Measurements from ENCODE around the gene PMFBP1. TPM values are rescaled to one million over a fixed set of nuclear protein-coding genes. Genes with fewer than 3 reads are reported as not detected.

Gene PMFBP1
- total RNA-seq, 1 donor from 2014 or later = 1.2 TPM

GRCh38 chr16:72220875-72221629, 49.1 kb upstream of the PMFBP1 start:
- Mint-ChIP-seq H3K4me3 (ENCODE audit: unreplicated experiment) (no peak overlapping the region), H3K9me3 (ENCODE audit: unreplicated experiment) (peaks cover 2% of the 10 kb centered on the region), H3K4me1 (ENCODE audit: low read depth, unreplicated experiment) (no peaks in the 10 kb centered on the region), H3K36me3 (ENCODE audit: low read depth, unreplicated experiment) (no peaks in the 10 kb centered on the region), H3K27me3 (ENCODE audit: low read depth, unreplicated experiment) (peaks cover 6% of the 10 kb centered on the region), H3K27ac (ENCODE audit: unreplicated experiment) (no peak overlapping the region)
- Histone ChIP-seq H4K20me1 (ENCODE audit: insufficient read depth, low read length) (no peaks in the 10 kb centered on the region), H2AFZ (ENCODE audit: low read depth, low read length) (no peak overlapping the region), H3K27ac (ENCODE audit: low read depth, low read length) (no peak overlapping the region), H3K79me2 (ENCODE audit: insufficient read depth, low read length) (no peaks in the 10 kb centered on the region), H3K4me3 (ENCODE audit: insufficient read depth, low read depth, low read length) (no peak overlapping the region), H3K36me3 (ENCODE audit: insufficient read depth, low read length) (no peaks in the 10 kb centered on the region), H3K27me3 (ENCODE audit: insufficient read depth, low read length) (no peaks in the 10 kb centered on the region), H3K4me1 (ENCODE audit: insufficient read depth, low read length) (no peaks in the 10 kb centered on the region), H3K9ac (ENCODE audit: low read length) (no peak overlapping the region), H3K4me2 (ENCODE audit: low read length) (no peak overlapping the region), H3K9me3 (ENCODE audit: insufficient read depth, low read depth, low read length) (no peaks in the 10 kb centered on the region)
- DNase-seq (ENCODE audit: low read depth) (no peak), FAIRE-seq (no peak)
- no peak for TF ChIP-seq EZH2 (IDR thresholded peaks at IDR 0.05; ENCODE audit: insufficient read depth, low read length)
- TF ChIP-seq CTCF (IDR thresholded peaks at IDR 0.05; ENCODE audit: insufficient read depth, low read depth, low read length) = no peak

GRCh38 chr16:72219282-72219681, 47.3 kb upstream of the PMFBP1 start:
- no peaks in the 10 kb centered on the region for H4K20me1 ChIP-seq (ENCODE audit: insufficient read depth, low read length)
- Mint-ChIP-seq H3K4me3 (ENCODE audit: unreplicated experiment) (no peak overlapping the region), H3K9me3 (ENCODE audit: unreplicated experiment) (peaks cover 7% of the 10 kb centered on the region), H3K4me1 (ENCODE audit: low read depth, unreplicated experiment) (no peaks in the 10 kb centered on the region), H3K27me3 (ENCODE audit: low read depth, unreplicated experiment) (peaks cover 6% of the 10 kb centered on the region), H3K36me3 (ENCODE audit: low read depth, unreplicated experiment) (no peaks in the 10 kb centered on the region), H3K27ac (ENCODE audit: unreplicated experiment) (no peak overlapping the region)
- H3K79me2 ChIP-seq (ENCODE audit: insufficient read depth, low read length) = no peaks in the 10 kb centered on the region
- no peaks in the 10 kb centered on the region for H3K36me3 ChIP-seq (ENCODE audit: insufficient read depth, low read length)
- no peak overlapping the region for H3K9ac ChIP-seq (ENCODE audit: low read length)
- no peaks in the 10 kb centered on the region for H3K4me1 ChIP-seq (ENCODE audit: insufficient read depth, low read length)
- H3K4me2 ChIP-seq (ENCODE audit: low read length) = no peak overlapping the region
- H3K4me3 ChIP-seq (ENCODE audit: insufficient read depth, low read depth, low read length) = no peak overlapping the region
- no peak for TF ChIP-seq EZH2 (IDR thresholded peaks at IDR 0.05; ENCODE audit: insufficient read depth, low read length)
- no peak for FAIRE-seq
- H3K27me3 ChIP-seq (ENCODE audit: insufficient read depth, low read length) = no peaks in the 10 kb centered on the region
- H3K27ac ChIP-seq (ENCODE audit: low read depth, low read length) = no peak overlapping the region
- no peak overlapping the region for H2AFZ ChIP-seq (ENCODE audit: low read depth, low read length)
- no peaks in the 10 kb centered on the region for H3K9me3 ChIP-seq (ENCODE audit: insufficient read depth, low read depth, low read length)
- DNase-seq (ENCODE audit: low read depth) = no peak

GRCh38 chr16:72216767-72217166, 44.8 kb upstream of the PMFBP1 start:
- H3K9me3 Mint-ChIP-seq (ENCODE audit: unreplicated experiment) = peaks cover 4% of the 10 kb centered on the region
- H4K20me1 ChIP-seq (ENCODE audit: insufficient read depth, low read length) = no peaks in the 10 kb centered on the region
- H3K4me2 ChIP-seq (ENCODE audit: low read length) = no peak overlapping the region

More at GRCh38 chr16:72216767-72217166, 44.8 kb upstream of the PMFBP1 start:
- Mint-ChIP-seq H3K27ac (ENCODE audit: unreplicated experiment) (no peak overlapping the region), H3K4me3 (ENCODE audit: unreplicated experiment) (no peak overlapping the region), H3K4me1 (ENCODE audit: low read depth, unreplicated experiment) (no peaks in the 10 kb centered on the region), H3K27me3 (ENCODE audit: low read depth, unreplicated experiment) (peaks cover 5% of the 10 kb centered on the region), H3K36me3 (ENCODE audit: low read depth, unreplicated experiment) (no peaks in the 10 kb centered on the region)
- Histone ChIP-seq H3K9ac (ENCODE audit: low read length) (no peak overlapping the region), H3K4me3 (ENCODE audit: insufficient read depth, low read depth, low read length) (no peak overlapping the region), H3K4me1 (ENCODE audit: insufficient read depth, low read length) (no peaks in the 10 kb centered on the region), H3K9me3 (ENCODE audit: insufficient read depth, low read depth, low read length) (no peaks in the 10 kb centered on the region), H2AFZ (ENCODE audit: low read depth, low read length) (no peak overlapping the region), H3K79me2 (ENCODE audit: insufficient read depth, low read length) (no peaks in the 10 kb centered on the region), H3K27ac (ENCODE audit: low read depth, low read length) (no peak overlapping the region), H3K27me3 (ENCODE audit: insufficient read depth, low read length) (no peaks in the 10 kb centered on the region), H3K36me3 (ENCODE audit: insufficient read depth, low read length) (no peaks in the 10 kb centered on the region)
- FAIRE-seq (no peak), DNase-seq (ENCODE audit: low read depth) (no peak)
- TF ChIP-seq EZH2 (IDR thresholded peaks at IDR 0.05; ENCODE audit: insufficient read depth, low read length) (no peak), CTCF (IDR thresholded peaks at IDR 0.05; ENCODE audit: insufficient read depth, low read depth, low read length) (no peak)
